Fibroblast of lung (primary cell): Measurements from ENCODE around the gene CALHM3. TPM values are rescaled to one million over a fixed set of nuclear protein-coding genes. Genes with fewer than 3 reads are reported as not detected.
A peak's percentile ranks its signal among the peaks of the same experiment; 100 is the strongest.

ENCODE experiments used
- DNase-seq, 2 donors: peaks; one replicate each; pipeline versions ENCODE4 v3.0.0 to v3.0.0-alpha.2; 2010; ENCODE audit warnings: low read depth in 2 of 2
- H2AFZ ChIP-seq: 2 replicates; pipeline ENCODE4 v1.5.1; 2012; ENCODE audit warnings: low read length, control low read depth, inconsistent platforms
- H3K27ac ChIP-seq: 2 replicates; pipeline ENCODE4 v1.5.1; 2011; ENCODE audit warnings: low read length, control low read depth; ENCODE audit not compliant: insufficient read depth
- H3K27me3 ChIP-seq: 2 replicates; pipeline ENCODE4 v1.5.1; 2011; ENCODE audit warnings: mild to moderate bottlenecking, low read length; ENCODE audit not compliant: control insufficient read depth, insufficient read depth
- H3K36me3 ChIP-seq: 2 replicates; pipeline ENCODE4 v1.5.1; 2011; ENCODE audit warnings: low read length; ENCODE audit not compliant: control insufficient read depth, insufficient read depth
- H3K4me1 ChIP-seq: 2 replicates; pipeline ENCODE4 v1.5.1; 2011; ENCODE audit warnings: low read length; ENCODE audit not compliant: control insufficient read depth, insufficient read depth; ENCODE audit errors: extremely low read depth
- H3K4me2 ChIP-seq: 2 replicates; pipeline ENCODE4 v1.5.1; 2011; ENCODE audit warnings: low read length, control low read depth; ENCODE audit not compliant: insufficient read depth; ENCODE audit errors: extremely low read depth
- H3K4me3 ChIP-seq, 4 experiments: fragments of 200-600 bp in 1 of 4; sonication (generic) in 1 of 4; replicated peaks in 1 of 4; 2 replicates each; pipeline ENCODE4 v1.5.1; 2011 to 2016; ENCODE audit warnings: low read length in 4 of 4, low read depth in 3 of 4, mild to moderate bottlenecking in 3 of 4, control low read depth in 2 of 4, inconsistent platforms in 1 of 4, mixed read lengths in 1 of 4; ENCODE audit not compliant: insufficient read depth in 1 of 4; ENCODE audit errors: control extremely low read depth in 1 of 4
- H3K79me2 ChIP-seq: 2 replicates; pipeline ENCODE4 v1.5.1; 2012; ENCODE audit warnings: mild to moderate bottlenecking, low read length, inconsistent platforms; ENCODE audit not compliant: control insufficient read depth, insufficient read depth
- H3K9ac ChIP-seq: 2 replicates; pipeline ENCODE4 v1.5.1; 2011; ENCODE audit warnings: mild to moderate bottlenecking, low read length, control low read depth; ENCODE audit not compliant: insufficient read depth
- H3K9me3 ChIP-seq: 2 replicates; pipeline ENCODE4 v1.5.1; 2012; ENCODE audit warnings: low read depth, low read length; ENCODE audit not compliant: control insufficient read depth, insufficient read depth
- H4K20me1 ChIP-seq: 2 replicates; pipeline ENCODE4 v1.5.1; 2011; ENCODE audit warnings: low read length; ENCODE audit not compliant: control insufficient read depth, insufficient read depth; ENCODE audit errors: extremely low read depth
- CTCF ChIP-seq, 2 donors: IDR thresholded peaks in 1 of 2; conservative IDR thresholded peaks in 1 of 2; 1 replicate in 1 of 2; 2 replicates in 1 of 2; pipeline ENCODE4 v1.5.1; 2011 to 2012; ENCODE audit warnings: low read length in 2 of 2, control low read depth in 1 of 2, inconsistent platforms in 1 of 2, low read depth in 1 of 2, mild to moderate bottlenecking in 1 of 2
- EZH2 ChIP-seq: IDR thresholded peaks from 2 replicates; pipeline ENCODE4 v1.5.1; 2012; ENCODE audit warnings: low read length, control low read depth, mild to moderate bottlenecking; ENCODE audit errors: missing control alignments
- polyA plus RNA-seq, 2 donors: library from polyadenylated mRNA; depleted of rRNA in 1 of 2; stranded (reverse) in 1 of 2; unstranded in 1 of 2; fragments of >200 nt; gene quantifications; 2 replicates each; pipeline ENCODE4 v1.2.1, GENCODE V29; 2011 to 2012; ENCODE audit warnings: missing spikeins in 1 of 2
- total RNA-seq: library from RNA; depleted of rRNA; stranded (reverse); fragments of >200 nt; gene quantifications from 2 replicates; pipeline ENCODE4 v1.2.1, GENCODE V29; 2014

Gene CALHM3
- total and polyA plus RNA-seq, 2 donors (not counting 1 experiment from before 2014, with no cell fraction given): not detected

GRCh38 chr10:103455235-103455634, 23.8 kb downstream of the CALHM3 start:
- H3K79me2 ChIP-seq: peaks cover 8% of the 10 kb centered on the region
- H3K27ac ChIP-seq: no peak overlapping the region
- H3K4me2 ChIP-seq: no peak overlapping the region
- peaks cover 13% of the 10 kb centered on the region for H3K4me1 ChIP-seq
- no peaks in the 10 kb centered on the region for H3K9me3 ChIP-seq
- peaks cover 2% of the 10 kb centered on the region for H3K36me3 ChIP-seq
- H4K20me1 ChIP-seq: no peaks in the 10 kb centered on the region
- no peak overlapping the region for H3K4me3 ChIP-seq
- no peaks in the 10 kb centered on the region for H3K27me3 ChIP-seq
- H2AFZ ChIP-seq: no peak overlapping the region
- TF ChIP-seq EZH2: no peak
- TF ChIP-seq CTCF (conservative IDR thresholded peaks at IDR 0.05 in 1 of 2, IDR thresholded peaks at IDR 0.05 in 1 of 2; ENCODE audit: low read depth in 1 of 2, low read length in 2 of 2): no peak
- no peak overlapping the region for H3K9ac ChIP-seq
- DNase-seq: no peak

- TF ChIP-seq CTCF (conservative IDR thresholded peaks at IDR 0.05 in 1 of 2, IDR thresholded peaks at IDR 0.05 in 1 of 2; ENCODE audit: low read depth in 1 of 2, low read length in 2 of 2): no peak
- no peak for TF ChIP-seq EZH2
- H3K4me3 ChIP-seq: no peak overlapping the region
- H3K27ac ChIP-seq: no peak overlapping the region
- H3K9me3 ChIP-seq: no peaks in the 10 kb centered on the region
- no peaks in the 10 kb centered on the region for H3K27me3 ChIP-seq
- H3K9ac ChIP-seq: no peak overlapping the region
- no peak overlapping the region for H3K4me2 ChIP-seq
- no peak overlapping the region for H2AFZ ChIP-seq
- H3K36me3 ChIP-seq: peaks cover 14% of the 10 kb centered on the region
- H3K79me2 ChIP-seq: peaks cover 19% of the 10 kb centered on the region
- DNase-seq: no peak
- no peaks in the 10 kb centered on the region for H4K20me1 ChIP-seq
- peaks cover 19% of the 10 kb centered on the region for H3K4me1 ChIP-seq
Observed at GRCh38 chr10:103454026-103454425, 25.0 kb downstream of the CALHM3 start.

GRCh38 chr10:103452506-103453230, 26.4 kb downstream of the CALHM3 start:
- peak overlapping the region; percentile 83 for H2AFZ ChIP-seq
- H3K9ac ChIP-seq: peak overlapping the region; percentile 84
- H3K4me1 ChIP-seq: peaks cover 24% of the 10 kb centered on the region
- H3K79me2 ChIP-seq: peaks cover 22% of the 10 kb centered on the region
- peak overlapping the region; percentile 78 for H3K27ac ChIP-seq
- H3K27me3 ChIP-seq: no peaks in the 10 kb centered on the region
- H3K4me2 ChIP-seq: peak overlapping the region; percentile 70
- DNase-seq: no peak
- no peaks in the 10 kb centered on the region for H3K9me3 ChIP-seq
- peak overlapping the region; percentile 0 to 90 (median 64) for H3K4me3 ChIP-seq
- H4K20me1 ChIP-seq: no peaks in the 10 kb centered on the region
- TF ChIP-seq EZH2 (no peak), CTCF (conservative IDR thresholded peaks at IDR 0.05 in 1 of 2, IDR thresholded peaks at IDR 0.05 in 1 of 2; ENCODE audit: low read depth in 1 of 2, low read length in 2 of 2) (no peak)
- peaks cover 17% of the 10 kb centered on the region for H3K36me3 ChIP-seq
